Spleen (tissue), 11 donors: Measurements from ENCODE around the gene PIK3CB. TPM values are rescaled to one million over a fixed set of nuclear protein-coding genes. Genes with fewer than 3 reads are reported as not detected.

Experiments used
- DNase-seq: peaks from one replicate; pipeline ENCODE4 v3.0.0-alpha.2; 2020
- H3K27ac ChIP-seq, 8 donors: fragments of 200-600 bp; sonication (generic) in 7 of 8; 1 replicate in 4 of 8; 2 replicates in 4 of 8; pipeline versions ENCODE4 v1.5.0 to v1.8.0; 2016 to 2021; ENCODE audit warnings: inconsistent platforms in 4 of 8, mild to moderate bottlenecking in 4 of 8, moderate library complexity in 1 of 8
- H3K27me3 ChIP-seq, 7 donors: fragments of 200-600 bp; sonication (generic) in 6 of 7; replicated peaks in 1 of 7; 1 replicate in 4 of 7; 2 replicates in 3 of 7; pipeline versions ENCODE4 v1.5.0 to v1.8.0; 2016 to 2021; ENCODE audit warnings: inconsistent platforms in 3 of 7, mild to moderate bottlenecking in 1 of 7
- H3K36me3 ChIP-seq, 6 donors: fragments of 200-600 bp; sonication (generic) in 5 of 6; 1 replicate in 4 of 6; 2 replicates in 2 of 6; pipeline versions ENCODE4 v1.5.0 to v1.8.0; 2016 to 2021; ENCODE audit warnings: inconsistent platforms in 2 of 6
- H3K4me1 ChIP-seq, 6 donors: fragments of 200-600 bp; sonication (generic) in 5 of 6; 1 replicate in 3 of 6; 2 replicates in 3 of 6; pipeline versions ENCODE4 v1.5.0 to v1.8.0; 2016 to 2021; ENCODE audit warnings: inconsistent platforms in 3 of 6
- H3K4me3 ChIP-seq, 8 donors: fragments of 200-600 bp; sonication (generic) in 7 of 8; 1 replicate in 4 of 8; 2 replicates in 4 of 8; pipeline versions ENCODE4 v1.5.0 to v1.8.0; 2016 to 2021; ENCODE audit warnings: inconsistent platforms in 4 of 8, mild to moderate bottlenecking in 4 of 8, moderate library complexity in 2 of 8
- H3K9me3 ChIP-seq, 8 donors: fragments of 200-600 bp; sonication (generic) in 7 of 8; 1 replicate in 4 of 8; 2 replicates in 4 of 8; pipeline versions ENCODE4 v1.5.0 to v1.8.0; 2016 to 2021; ENCODE audit warnings: inconsistent platforms in 4 of 8
- CTCF ChIP-seq, 11 experiments: fragments of 200-600 bp in 7 of 11; fragments of 450-650 bp in 4 of 11; sonication (generic) in 4 of 11; IDR thresholded peaks in 8 of 11; conservative IDR thresholded peaks in 3 of 11; 1 replicate in 7 of 11; 2 replicates in 4 of 11; pipeline versions ENCODE4 v1.4.0 to v1.8.0; 2016 to 2021; ENCODE audit warnings: antibody characterized with exemption in 11 of 11, inconsistent platforms in 4 of 11, mild to moderate bottlenecking in 1 of 11
- POLR2A ChIP-seq, 3 donors: fragments of 450-650 bp; IDR thresholded peaks; one replicate each; pipeline ENCODE4 v1.5.1; 2017; ENCODE audit warnings: antibody characterized with exemption in 3 of 3, mild to moderate bottlenecking in 1 of 3
- POLR2AphosphoS5 ChIP-seq, 3 donors: sonication (generic); formaldehyde crosslinking; IDR thresholded peaks; one replicate each; pipeline ENCODE4 v1.5.1; 2017; ENCODE audit warnings: antibody characterized with exemption in 3 of 3
- WGBS, 5 donors: extraction: QIAGEN DNeasy Blood & Tissue Kit in 3 of 5; methylation state at CpG; one replicate each; pipeline versions ENCODE4 v1.1.5 to v1.1.7; 2013 to 2018; 5-methylcytosine and 5-hydroxymethylcytosine counted together
- intact Hi-C: fragments of 100-400 bp; cut with DNase I; formaldehyde crosslinking; loops from one replicate; pipeline ENCODE4 v1.15.0; 2023; ENCODE audit warnings: low total_unique reads
- polyA plus RNA-seq, 3 donors: library from polyadenylated mRNA; stranded (reverse); fragments of 200-250 nt; gene quantifications; one replicate each; pipeline ENCODE4 v1.2.1, GENCODE V29; 2013
- total RNA-seq, 7 donors: library from RNA; depleted of rRNA in 3 of 7; stranded (reverse); fragments of >200 nt in 3 of 7; fragmentation: NEBNext Ultra II Directional in 4 of 7; extraction: Animal tissue kit (Norgen Biotek cat#: 25700) in 4 of 7; gene quantifications; one replicate each; pipeline versions ENCODE4 v1.1.0 to v1.2.1, GENCODE V29; 2016 to 2021
- donor health status: healthy with polysubstance abuse.
- donor health status: DM: no; HTN: no; CAD: no; lungs with moderate emphysema.
- donor health status: DM: no; HTN: no; CAD: no.
- donor health status: Bipolar disorder and iron deficiency.
- donor health status: healthy.
- donor health status: DM: no; HTN: no; CAD: no.
- donor health status: DM: yes; HTN: yes; CAD: no.

The PIK3CB gene
- total and polyA plus RNA-seq, 10 donors = 4.6 to 43.8 (median 34.4) TPM

- no peak for DNase-seq
- peaks cover 0 to 73% (median 70%) of the 10 kb centered on the region in 8 donors for H3K9me3 ChIP-seq
- H3K27me3 ChIP-seq = no peaks in the 10 kb centered on the region
- H3K27ac ChIP-seq = no peak overlapping the region
- intact Hi-C loops = no loop called here
- TF ChIP-seq POLR2AphosphoS5 (IDR thresholded peaks at IDR 0.05) (no peak), CTCF (IDR thresholded peaks at IDR 0.05 in 8 of 11, conservative IDR thresholded peaks at IDR 0.05 in 3 of 11) (no peak), POLR2A (IDR thresholded peaks at IDR 0.05) (no peak)
- no peaks in the 10 kb centered on the region for H3K36me3 ChIP-seq
- no peaks in the 10 kb centered on the region for H3K4me1 ChIP-seq
- H3K4me3 ChIP-seq = no peak overlapping the region
- 76 to 93% (median 84%) methylated on average over 4 of the region's 4 CpGs for WGBS, 5 donors
Measured at GRCh38 chr3:138642226-138642926, 192.4 kb downstream of the PIK3CB start.

DNA sequence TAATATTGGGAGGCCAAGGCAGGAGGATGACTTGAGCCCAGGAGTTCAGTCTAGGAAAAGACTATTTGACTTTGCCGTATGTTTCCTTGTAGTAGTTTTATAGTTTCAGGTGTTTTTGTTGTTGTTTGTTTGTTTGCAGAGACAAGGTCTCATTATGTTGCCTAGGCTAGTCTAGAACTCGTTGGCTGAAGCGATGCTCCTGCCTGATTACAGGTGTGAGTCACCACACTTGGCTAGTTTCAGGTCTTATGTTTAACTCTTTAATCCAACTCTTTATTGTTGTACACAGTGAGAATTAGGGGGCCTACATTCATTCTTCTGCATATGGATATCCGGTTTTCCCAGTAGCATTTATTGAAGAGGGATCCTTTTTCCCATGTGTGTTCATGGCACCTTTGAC is 194.2 kb downstream of the PIK3CB start:
- peaks cover 0 to 55% (median 51%) of the 10 kb centered on the region in 8 donors for H3K9me3 ChIP-seq
- no peak overlapping the region for H3K4me3 ChIP-seq
- intact Hi-C loops = no loop called here
- no peak for DNase-seq
- no peaks in the 10 kb centered on the region for H3K4me1 ChIP-seq
- H3K27ac ChIP-seq = no peak overlapping the region
- no peaks in the 10 kb centered on the region for H3K27me3 ChIP-seq
- TF ChIP-seq POLR2A (IDR thresholded peaks at IDR 0.05) (no peak), POLR2AphosphoS5 (IDR thresholded peaks at IDR 0.05) (no peak), CTCF (IDR thresholded peaks at IDR 0.05 in 8 of 11, conservative IDR thresholded peaks at IDR 0.05 in 3 of 11) (no peak)
- H3K36me3 ChIP-seq = no peaks in the 10 kb centered on the region
- WGBS, 5 donors = 89 to 92% (median 91%) methylated on average over 4 of the region's 4 CpGs

DNA sequence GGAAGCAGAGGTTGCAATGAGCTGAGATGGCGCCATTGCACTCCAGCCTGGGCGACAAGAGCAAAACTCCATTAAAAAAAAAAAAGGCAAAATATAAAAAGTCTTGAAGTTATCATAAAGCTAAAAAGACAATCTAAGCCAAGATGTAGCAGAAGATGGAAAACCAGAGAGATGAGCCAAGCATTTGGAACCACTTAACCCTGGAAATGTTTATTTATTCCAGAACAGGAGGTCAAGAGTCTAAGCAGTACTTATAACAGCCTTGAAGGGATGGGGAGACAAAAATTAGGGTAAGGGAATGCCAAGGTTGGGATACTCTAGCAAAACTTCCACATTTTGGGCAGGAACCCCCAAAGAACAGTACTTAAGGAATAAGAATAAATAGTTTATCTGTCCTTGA is 196.1 kb downstream of the PIK3CB start:
- WGBS, 5 donors = 88 to 98% (median 95%) methylated on average over 2 of the region's 2 CpGs
- DNase-seq = no peak
- peaks cover 0 to 9% (median 0%) of the 10 kb centered on the region in 6 donors for H3K36me3 ChIP-seq
- intact Hi-C loops = no loop called here
- peaks cover 0 to 36% (median 32%) of the 10 kb centered on the region in 8 donors for H3K9me3 ChIP-seq
- no peak overlapping the region for H3K27ac ChIP-seq
- no peak overlapping the region for H3K4me3 ChIP-seq
- no peak for TF ChIP-seq POLR2A (IDR thresholded peaks at IDR 0.05)
- no peak for TF ChIP-seq POLR2AphosphoS5 (IDR thresholded peaks at IDR 0.05)
- no peak for TF ChIP-seq CTCF (IDR thresholded peaks at IDR 0.05 in 8 of 11, conservative IDR thresholded peaks at IDR 0.05 in 3 of 11)
- no peaks in the 10 kb centered on the region for H3K4me1 ChIP-seq
- no peaks in the 10 kb centered on the region for H3K27me3 ChIP-seq

- no peak for DNase-seq
- intact Hi-C loops = no loop called here
- Histone ChIP-seq H3K4me1 (no peaks in the 10 kb centered on the region), H3K27ac (no peak overlapping the region), H3K4me3 (no peak overlapping the region), H3K9me3 (no peaks in the 10 kb centered on the region), H3K36me3 (peaks cover 0 to 39% (median 0%) of the 10 kb centered on the region in 6 donors), H3K27me3 (no peaks in the 10 kb centered on the region)
- 78 to 96% (median 86%) methylated on average over 6 of the region's 6 CpGs for WGBS, 5 donors
- TF ChIP-seq POLR2A (IDR thresholded peaks at IDR 0.05) = no peak
- no peak for TF ChIP-seq POLR2AphosphoS5 (IDR thresholded peaks at IDR 0.05)
- TF ChIP-seq CTCF (IDR thresholded peaks at IDR 0.05 in 8 of 11, conservative IDR thresholded peaks at IDR 0.05 in 3 of 11) = no peak
Measured at GRCh38 chr3:138629526-138629925, 205.2 kb downstream of the PIK3CB start.
